ENCODE data around the gene TIGD3.
A peak's percentile ranks its signal among the peaks of the same experiment; 100 is the strongest.
"Not testable (repeated sequence)": the region's sequence is repeated elsewhere in the genome, so short reads cannot be mapped to it uniquely, and the experiment has no call there.

The TIGD3 gene

GRCh38 chr11:65325435-65325834 is 29.1 kb upstream of the TIGD3 start:
- DNase-seq, result no peak

GRCh38 chr11:65327021-65327420 is 27.5 kb upstream of the TIGD3 start:
- DNase-seq, result no peak

GRCh38 chr11:65329478-65329877 is 25.1 kb upstream of the TIGD3 start:
- DNase-seq, result no peak

- DNase-seq, result peak; percentile 82
Measured at GRCh38 chr11:65329944-65330403, 24.6 kb upstream of the TIGD3 start.

GRCh38 chr11:65330544-65330943 is 24.0 kb upstream of the TIGD3 start:
- DNase-seq, result no peak

GRCh38 chr11:65332591-65332990 is 22.0 kb upstream of the TIGD3 start:
- DNase-seq, result not testable (repeated sequence)

GRCh38 chr11:65334696-65335295 is 19.8 kb upstream of the TIGD3 start:
- no peak for DNase-seq

GRCh38 chr11:65338676-65339075 is 15.9 kb upstream of the TIGD3 start:
- DNase-seq, result no peak

GRCh38 chr11:65340226-65340625 is 14.3 kb upstream of the TIGD3 start:
- no peak for DNase-seq

- no peak for DNase-seq
Measured at GRCh38 chr11:65341856-65342255, 12.7 kb upstream of the TIGD3 start.

- no peak for DNase-seq
Measured at GRCh38 chr11:65351511-65351910, 3.0 kb upstream of the TIGD3 start.

- DNase-seq, result no peak
Measured at GRCh38 chr11:65352783-65353182, 1.8 kb upstream of the TIGD3 start.

GRCh38 chr11:65353376-65353775 is 1.2 kb upstream of the TIGD3 start:
- no peak for DNase-seq

GRCh38 chr11:65353900-65354264 is 669 bp upstream of the TIGD3 start:
- no peak for DNase-seq

- DNase-seq, result peak; percentile 39
Measured at GRCh38 chr11:65355013-65355775, 643 bp downstream of the TIGD3 start.

GRCh38 chr11:65355776-65356393 is 1.3 kb downstream of the TIGD3 start:
- DNase-seq, result no peak

GRCh38 chr11:65356394-65356972 is 1.9 kb downstream of the TIGD3 start:
- no peak for DNase-seq

GRCh38 chr11:65357856-65358356 is 3.4 kb downstream of the TIGD3 start:
- DNase-seq, result no peak

GRCh38 chr11:65362320-65362931 is 7.9 kb downstream of the TIGD3 start:
- DNase-seq, result peak; percentile 33

- no peak for DNase-seq
Measured at GRCh38 chr11:65362966-65363365, 8.4 kb downstream of the TIGD3 start.

- no peak for DNase-seq
Measured at GRCh38 chr11:65363770-65364169, 9.2 kb downstream of the TIGD3 start.

- DNase-seq, result no peak
Measured at GRCh38 chr11:65366340-65366773, 11.8 kb downstream of the TIGD3 start.

- no peak for DNase-seq
Measured at GRCh38 chr11:65370659-65371049, 16.1 kb downstream of the TIGD3 start.

Measured in stimulated activated CD4-positive, alpha-beta T cell treated with anti-CD3 and anti-CD28 coated beads, Interleukin-1b, Interleukin-23, amount 100 ng/mL, for 48 hours (primary cell).